ENCODE data around the gene AFF3. TPM values are rescaled to one million over a fixed set of nuclear protein-coding genes. Genes with fewer than 3 reads are reported as not detected.

AFF3 gene
- total RNA-seq, 1 experiment from 2014 or later: 0.22 TPM

DNA sequence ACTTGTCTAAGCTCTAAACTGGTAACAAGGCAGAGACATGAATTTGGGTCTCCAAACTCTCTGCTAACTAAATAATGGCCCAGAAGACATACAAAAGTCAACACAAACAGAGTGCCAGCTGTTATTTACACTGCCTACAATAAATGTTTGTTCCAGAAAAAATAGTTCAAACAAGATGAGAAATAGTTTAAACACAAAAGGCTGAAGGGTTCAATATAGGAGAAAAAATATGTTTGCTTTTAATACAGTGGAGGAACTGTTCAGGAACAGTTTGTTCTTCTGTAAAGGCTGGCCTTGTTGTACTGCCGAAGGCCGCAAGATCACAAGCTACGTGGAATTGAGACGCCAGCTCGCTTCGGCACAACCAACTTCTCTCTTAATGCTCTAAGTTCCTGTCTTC lies 74.6 kb downstream of the AFF3 start:
- H3K27ac ChIP-seq (ENCODE audit: insufficient read length, low read depth, low read length): no peak overlapping the region
- H3K36me3 Mint-ChIP-seq (ENCODE audit: insufficient read depth in 1 of 3, low read depth in 3 of 3): peaks cover 0 to 6% (median 0%) of the 10 kb centered on the region in 3 experiments; a peak in 2 of 7 replicates
- H3T11ph ChIP-seq (ENCODE audit: low read length): no peak overlapping the region
- peaks cover 49% of the 10 kb centered on the region for H3K27me3 Mint-ChIP-seq (ENCODE audit: low read depth)
- H2BK12ac ChIP-seq (ENCODE audit: insufficient read length, low read depth, low read length): no peak overlapping the region
- TF ChIP-seq, protein P1, sequence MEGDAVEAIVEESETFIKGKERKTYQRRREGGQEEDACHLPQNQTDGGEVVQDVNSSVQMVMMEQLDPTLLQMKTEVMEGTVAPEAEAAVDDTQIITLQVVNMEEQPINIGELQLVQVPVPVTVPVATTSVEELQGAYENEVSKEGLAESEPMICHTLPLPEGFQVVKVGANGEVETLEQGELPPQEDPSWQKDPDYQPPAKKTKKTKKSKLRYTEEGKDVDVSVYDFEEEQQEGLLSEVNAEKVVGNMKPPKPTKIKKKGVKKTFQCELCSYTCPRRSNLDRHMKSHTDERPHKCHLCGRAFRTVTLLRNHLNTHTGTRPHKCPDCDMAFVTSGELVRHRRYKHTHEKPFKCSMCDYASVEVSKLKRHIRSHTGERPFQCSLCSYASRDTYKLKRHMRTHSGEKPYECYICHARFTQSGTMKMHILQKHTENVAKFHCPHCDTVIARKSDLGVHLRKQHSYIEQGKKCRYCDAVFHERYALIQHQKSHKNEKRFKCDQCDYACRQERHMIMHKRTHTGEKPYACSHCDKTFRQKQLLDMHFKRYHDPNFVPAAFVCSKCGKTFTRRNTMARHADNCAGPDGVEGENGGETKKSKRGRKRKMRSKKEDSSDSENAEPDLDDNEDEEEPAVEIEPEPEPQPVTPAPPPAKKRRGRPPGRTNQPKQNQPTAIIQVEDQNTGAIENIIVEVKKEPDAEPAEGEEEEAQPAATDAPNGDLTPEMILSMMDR (conservative IDR thresholded peaks at IDR 0.05): no peak
- no peaks in the 10 kb centered on the region for H3K79me1 ChIP-seq (ENCODE audit: insufficient read depth, low read depth, low read length, poor library complexity, severe bottlenecking)
- no peak overlapping the region for H4K8ac ChIP-seq (replicated peaks; ENCODE audit: insufficient read length, low read depth, low read length)
- no peak overlapping the region for H4K5ac ChIP-seq (ENCODE audit: insufficient read length, low read depth, low read length)
- H2BK5ac ChIP-seq (ENCODE audit: insufficient read length, low read length): no peak overlapping the region
- H3K27me3 ChIP-seq (ENCODE audit: insufficient read depth, low read length): no peaks in the 10 kb centered on the region
- no peaks in the 10 kb centered on the region for H3K4me1 Mint-ChIP-seq
- DNase-seq: no peak
- H3K9me3 Mint-ChIP-seq: peaks cover 4 to 11% of the 10 kb centered on the region in 2 experiments
- H3K14ac ChIP-seq (ENCODE audit: insufficient read depth, low read length): no peak overlapping the region
- H3K27ac Mint-ChIP-seq: no peak overlapping the region
- H3K79me2 ChIP-seq (ENCODE audit: insufficient read depth, low read length): no peaks in the 10 kb centered on the region
- no peaks in the 10 kb centered on the region for H3K4me1 ChIP-seq (ENCODE audit: insufficient read depth, low read length)
- no peak overlapping the region for H3K4me3 Mint-ChIP-seq
- H3K23ac ChIP-seq (ENCODE audit: insufficient read length, low read depth, low read length): no peak overlapping the region
- H2BK15ac ChIP-seq (ENCODE audit: low read depth, low read length): no peak overlapping the region
- H4K20me1 ChIP-seq (ENCODE audit: control insufficient read depth, insufficient read depth, insufficient read length): no peaks in the 10 kb centered on the region
- H2AFZ ChIP-seq (ENCODE audit: low read length): no peak overlapping the region
- no peaks in the 10 kb centered on the region for H3K9me3 ChIP-seq (ENCODE audit: control insufficient read depth, low read depth, low read length)
- no peaks in the 10 kb centered on the region for H3K23me2 ChIP-seq (ENCODE audit: insufficient read length, low read depth, low read length, poor library complexity, severe bottlenecking)
- no peak overlapping the region for H3K56ac ChIP-seq (ENCODE audit: insufficient read length, low read depth, low read length)
- WGBS (ENCODE audit: extremely low coverage, insufficient read length, low lambda C conversion rate): no CpG with 5 or more reads among the region's 6 CpGs
- no peak overlapping the region for H3K18ac ChIP-seq (ENCODE audit: insufficient read length, low read depth, low read length)
- no peak overlapping the region for H3K9ac ChIP-seq (ENCODE audit: extremely low read depth, insufficient read length, low read length)
- no peak overlapping the region for H2BK120ac ChIP-seq (ENCODE audit: low read depth, low read length, poor library complexity, severe bottlenecking)
- no peak overlapping the region for H2BK20ac ChIP-seq (ENCODE audit: low read depth, low read length, poor library complexity, severe bottlenecking)
- no peak overlapping the region for H4K91ac ChIP-seq (ENCODE audit: insufficient read length, low read depth, low read length)
- H2AK5ac ChIP-seq (ENCODE audit: insufficient read length, low read length): no peak overlapping the region
- H3K4me2 ChIP-seq (ENCODE audit: insufficient read depth, insufficient read length, low read length): no peak overlapping the region
- H3K4ac ChIP-seq (ENCODE audit: low read depth, low read length): no peak overlapping the region
